ENCODE results near the gene FUCA1. TPM values are rescaled to one million over a fixed set of nuclear protein-coding genes. Genes with fewer than 3 reads are reported as not detected.
A peak's percentile ranks its signal among the peaks of the same experiment; 100 is the strongest.
"Not testable (repeated sequence)": the region's sequence is repeated elsewhere in the genome, so short reads cannot be mapped to it uniquely, and the experiment has no call there.

The FUCA1 gene
- 12.1 TPM for total RNA-seq
- long read RNA-seq, transcript FUCA1-201 (8 exons, 2,047 nt), result major isoform, 37 of 40 reads
- long read RNA-seq, partial matches to known transcripts, result 0 of 40 reads
- long read RNA-seq, other reads (novel, unspliced or antisense), result 3 of 40 reads

- ATAC-seq, result peak; percentile 99
- peak; percentile 95 for DNase-seq
- intact Hi-C loops (cut with micrococcal nuclease), result no loop called here
Measured at GRCh38 chr1:23867895-23868556, at the start of gene FUCA1. TSS of gene FUCA1 (minus strand) at chr1:23868290. CDS start at chr1:23868286, 4 bp downstream.

GRCh38 chr1:23916209-23917131 is 48.4 kb upstream of the FUCA1 start:
- intact Hi-C loops (cut with micrococcal nuclease), result no loop called here
- DNase-seq (peak; percentile 65), ATAC-seq (peak; percentile 69)

GRCh38 chr1:23915466-23915865 is 47.4 kb upstream of the FUCA1 start:
- intact Hi-C loops (cut with micrococcal nuclease), result no loop called here

GRCh38 chr1:23914921-23915320 is 46.8 kb upstream of the FUCA1 start:
- intact Hi-C loops (cut with micrococcal nuclease), result no loop called here
- DNase-seq (no peak), ATAC-seq (no peak)

More at GRCh38 chr1:23915466-23915865, 47.4 kb upstream of the FUCA1 start:
- ATAC-seq (no peak), DNase-seq (no peak)

DNA sequence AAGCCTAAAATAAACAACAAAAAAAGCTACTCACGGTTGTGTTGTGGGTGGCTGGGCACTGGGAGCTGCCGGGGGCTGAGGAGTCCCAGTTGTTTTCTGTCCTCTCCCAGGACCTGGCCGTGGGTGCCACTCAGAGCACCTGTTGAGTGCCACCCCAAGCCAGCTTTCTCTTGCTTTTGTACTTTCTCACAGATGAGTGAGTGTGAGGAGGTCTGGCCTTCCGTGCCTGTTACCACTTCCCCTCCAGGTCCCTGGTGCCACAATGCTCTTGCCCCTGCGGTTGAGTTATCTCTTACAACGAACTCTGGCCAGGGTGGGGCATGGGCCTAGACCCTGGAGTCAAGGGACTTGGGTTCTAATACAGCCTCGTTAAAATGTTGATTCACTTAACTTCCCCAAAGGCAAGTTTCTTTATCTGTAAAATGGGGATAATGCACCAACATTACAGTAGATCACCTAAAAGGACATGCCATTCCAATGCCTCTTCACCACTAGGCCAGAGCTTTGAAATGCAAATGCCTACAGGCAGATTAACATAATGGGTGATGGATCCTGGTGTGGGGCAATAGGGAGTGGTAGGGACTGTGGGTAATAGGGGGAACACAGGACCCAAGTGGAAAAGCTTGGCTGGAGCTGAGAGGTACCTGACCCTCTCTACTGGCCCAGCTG is 45.3 kb upstream of the FUCA1 start, which contains the start of gene CNR2:
TSS of gene CNR2 (minus strand) at position 151 of the 669 bp plus-strand sequence. CDS start 37,745 bp downstream, outside the sequence.
- ATAC-seq, result no peak
- no peak for DNase-seq
- intact Hi-C loops (cut with micrococcal nuclease), result no loop called here

DNA sequence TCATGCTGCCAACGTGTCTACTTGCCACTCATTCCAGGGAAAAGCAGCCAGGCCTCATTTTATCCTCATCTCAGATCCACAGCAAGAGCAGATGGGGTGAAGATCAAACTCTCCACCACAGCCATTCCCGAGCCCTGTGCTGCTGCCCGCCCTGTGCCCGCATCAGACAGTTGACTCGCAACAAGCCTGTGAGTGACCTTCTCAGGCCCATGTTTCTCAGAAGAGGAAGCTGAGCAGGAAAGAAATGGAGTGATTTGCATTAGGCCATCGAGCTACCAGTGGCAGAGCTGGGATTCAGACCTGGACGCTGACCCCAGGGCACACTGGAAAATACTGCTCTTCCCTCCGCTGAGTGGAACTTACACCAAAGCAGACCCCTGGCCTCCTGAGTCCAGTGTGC is 43.8 kb upstream of the FUCA1 start:
- intact Hi-C loops (cut with micrococcal nuclease), result no loop called here
- no peak for DNase-seq
- ATAC-seq, result no peak

- DNase-seq (no peak), ATAC-seq (no peak)
- intact Hi-C loops (cut with micrococcal nuclease), result no loop called here
Measured at GRCh38 chr1:23910553-23911246, 42.6 kb upstream of the FUCA1 start.

GRCh38 chr1:23910144-23910543 is 42.1 kb upstream of the FUCA1 start:
- ATAC-seq, result no peak
- no peak for DNase-seq
- intact Hi-C loops (cut with micrococcal nuclease), result no loop called here

GRCh38 chr1:23909412-23909811 is 41.3 kb upstream of the FUCA1 start:
- intact Hi-C loops (cut with micrococcal nuclease), result no loop called here
- no peak for DNase-seq
- no peak for ATAC-seq

- intact Hi-C loops (cut with micrococcal nuclease), result no loop called here
- DNase-seq, result no peak
- peak; percentile 50 for ATAC-seq
Measured at GRCh38 chr1:23908453-23909341, 40.6 kb upstream of the FUCA1 start.

DNA sequence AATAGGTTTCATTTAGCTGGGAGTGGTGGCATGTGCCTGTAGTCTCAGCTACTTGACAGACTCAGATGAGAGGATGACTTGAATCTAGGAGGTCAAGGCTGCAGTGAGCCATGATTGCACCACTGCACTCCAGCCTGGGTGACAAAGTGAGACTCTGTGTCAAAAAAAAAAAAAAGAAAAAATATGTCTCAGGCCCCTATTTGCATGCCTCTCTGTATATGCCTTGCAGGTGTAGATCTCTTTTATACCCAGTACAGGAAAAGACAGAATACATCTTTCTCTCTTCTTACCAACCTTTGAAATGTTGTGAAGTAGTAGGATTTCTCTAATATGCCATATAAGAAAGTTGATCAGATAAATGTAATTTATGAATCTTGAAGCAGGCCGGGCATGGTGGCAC is 38.6 kb upstream of the FUCA1 start:
- intact Hi-C loops (cut with micrococcal nuclease), result no loop called here
- no peak for ATAC-seq

GRCh38 chr1:23905461-23906025 is 37.5 kb upstream of the FUCA1 start:
- ATAC-seq (no peak), DNase-seq (no peak)
- intact Hi-C loops (cut with micrococcal nuclease), result no loop called here

More for the DNA sequence above, 38.6 kb upstream of the FUCA1 start:
- no peak for DNase-seq

GRCh38 chr1:23904748-23905357 is 36.8 kb upstream of the FUCA1 start:
- DNase-seq (no peak), ATAC-seq (no peak)
- intact Hi-C loops (cut with micrococcal nuclease), result no loop called here

DNA sequence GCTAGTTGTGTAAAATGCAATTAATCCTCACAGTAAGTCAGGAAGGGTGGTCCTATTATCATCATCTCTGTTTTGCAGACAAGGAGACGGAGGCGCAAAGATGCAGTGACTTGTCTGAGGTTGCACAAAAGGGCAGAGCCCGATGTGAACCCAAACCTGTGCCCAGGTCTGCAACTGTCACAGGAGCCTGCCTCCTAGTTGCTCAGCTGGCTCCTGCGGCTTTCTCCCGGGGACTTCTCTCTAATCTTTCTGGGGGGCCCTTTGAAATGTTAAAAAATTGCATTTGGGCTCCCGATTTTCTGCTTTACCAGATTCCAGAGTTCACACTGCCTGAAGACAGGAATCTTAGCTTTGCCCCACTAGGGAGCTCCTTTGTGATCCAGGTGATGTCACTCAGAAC is 35.7 kb upstream of the FUCA1 start:
- no peak for DNase-seq
- intact Hi-C loops (cut with micrococcal nuclease), result no loop called here

DNA sequence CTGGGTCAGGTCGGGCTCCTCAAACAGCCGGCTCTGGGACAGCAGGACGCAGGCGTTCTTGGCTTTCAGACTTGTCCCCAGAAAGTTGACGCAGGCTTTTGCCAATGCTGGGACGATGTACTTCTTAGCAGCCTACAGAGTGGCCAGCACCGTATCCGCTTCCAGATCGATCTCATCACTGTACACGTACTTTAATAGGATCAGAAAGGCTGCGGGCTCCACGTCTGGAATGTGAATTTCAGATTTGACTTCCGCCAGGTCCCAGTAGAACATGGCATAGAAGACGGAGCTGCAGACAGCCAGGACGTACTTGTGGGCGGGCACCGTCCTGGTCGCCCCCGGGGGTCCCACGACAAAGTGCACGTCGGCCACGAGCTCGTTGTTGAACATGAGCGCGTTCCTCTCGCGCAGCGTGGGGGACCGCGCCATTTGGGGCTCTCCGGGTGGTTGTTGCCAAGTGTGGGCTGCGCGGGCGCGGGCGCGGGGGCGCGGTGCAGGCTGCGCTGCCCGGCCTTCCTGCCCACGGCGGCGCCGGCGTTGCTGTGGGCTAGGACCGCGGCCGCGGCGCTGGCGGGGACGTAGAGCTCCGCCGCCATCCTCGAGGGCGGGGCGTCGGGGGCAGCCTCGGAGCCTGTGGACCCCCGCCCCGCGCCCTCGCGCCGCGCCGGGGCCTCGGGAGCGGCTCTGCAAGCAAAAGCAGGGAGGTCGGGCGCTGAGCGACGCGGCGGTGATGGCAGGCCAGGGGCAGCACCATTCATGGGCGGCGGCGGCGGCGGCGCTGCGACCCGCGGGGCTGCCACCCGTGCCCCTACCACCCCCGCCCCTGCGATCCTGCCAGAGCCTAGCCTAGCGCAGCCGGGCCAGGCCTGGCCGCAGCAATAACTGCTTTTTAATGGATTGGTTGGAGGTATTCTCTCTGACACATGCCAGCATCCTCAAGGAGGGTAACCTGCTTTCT is 34.5 kb upstream of the FUCA1 start:
- ATAC-seq (peak; percentile 58), DNase-seq (no peak)
- intact Hi-C loops (cut with micrococcal nuclease), result no loop called here

More for the DNA sequence above, 35.7 kb upstream of the FUCA1 start:
- ATAC-seq, result no peak

DNA sequence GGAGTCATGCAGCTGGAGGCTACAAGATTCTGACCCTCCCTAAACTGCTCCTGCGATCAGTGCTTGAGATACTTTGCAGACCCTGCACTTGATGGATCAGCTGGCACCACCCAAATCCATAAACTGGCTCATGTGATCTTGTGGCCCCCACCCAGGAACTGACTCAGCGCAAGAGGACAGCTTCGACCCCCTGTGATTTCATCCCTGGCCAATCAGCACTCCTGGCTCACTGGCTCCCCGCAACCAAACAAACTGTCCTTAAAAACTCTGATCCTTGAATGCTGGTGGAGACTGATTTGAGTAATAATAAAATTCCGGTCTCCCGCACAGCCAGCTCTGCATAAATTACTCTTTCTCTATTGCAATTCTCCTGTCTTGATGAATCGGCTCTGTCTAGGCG is 31.9 kb upstream of the FUCA1 start:
- intact Hi-C loops (cut with micrococcal nuclease); ATAC-seq; DNase-seq: not testable (repeated sequence)
